ENCODE results near the gene CABCOCO1. TPM values are rescaled to one million over a fixed set of nuclear protein-coding genes. Genes with fewer than 3 reads are reported as not detected.
A peak's percentile ranks its signal among the peaks of the same experiment; 100 is the strongest.

The CABCOCO1 gene, protein sequence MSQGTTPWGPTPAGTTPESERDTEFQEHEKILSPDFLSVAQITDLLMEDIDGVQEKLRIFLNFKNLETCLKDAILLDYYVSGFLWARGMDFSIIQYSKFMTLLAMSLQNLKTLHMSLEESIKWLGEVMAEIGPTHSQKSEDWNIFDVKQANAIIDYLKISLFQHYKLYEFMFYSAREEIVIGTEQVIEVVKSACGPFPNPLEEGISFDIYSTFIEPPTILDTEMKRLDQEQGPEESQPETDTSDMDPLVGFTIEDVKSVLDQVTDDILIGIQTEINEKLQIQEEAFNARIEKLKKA
- 2.0 TPM for total RNA-seq
- 0.61 TPM for polyA plus RNA-seq

- H3K36me3 ChIP-seq (ENCODE audit: insufficient read depth) = no peaks in the 10 kb centered on the region
- no peak within 1 kb of the TSS for H3K27ac ChIP-seq (ENCODE audit: low read depth)
- no peaks in the 10 kb centered on the region for H3K4me1 ChIP-seq (ENCODE audit: insufficient read depth)
- DNase-seq (ENCODE audit: extremely low spot score) = no peak
- 2% methylated on average over 51 of the region's 51 CpGs for WGBS
- peak within 1 kb of the TSS; percentile 76 for H3K4me3 ChIP-seq (ENCODE audit: low read depth, low read length)
These were observed at the start of gene CABCOCO1 for GRCh38 chr10:61662794-61663259. CABCOCO1 (plus strand) TSS chr10:61662929; CDS start chr10:61662973, 44 bp downstream.

- H3K4me3 ChIP-seq (ENCODE audit: low read depth, low read length) = no peak overlapping the region
- 94% methylated on average over 2 of the region's 2 CpGs for WGBS
These were observed 49.1 kb upstream of the CABCOCO1 start for GRCh38 chr10:61613665-61614064.

GRCh38 chr10:61616611-61617010, 46.1 kb upstream of the CABCOCO1 start:
- H3K27ac ChIP-seq (ENCODE audit: low read depth) = no peak overlapping the region
- WGBS = 83% methylated on average over 4 of the region's 4 CpGs
- DNase-seq (ENCODE audit: extremely low spot score) = no peak
- no peak overlapping the region for H3K4me3 ChIP-seq (ENCODE audit: low read depth, low read length)
- H3K36me3 ChIP-seq (ENCODE audit: insufficient read depth) = no peaks in the 10 kb centered on the region
- no peaks in the 10 kb centered on the region for H3K4me1 ChIP-seq (ENCODE audit: insufficient read depth)

More at GRCh38 chr10:61613665-61614064, 49.1 kb upstream of the CABCOCO1 start:
- DNase-seq (ENCODE audit: extremely low spot score) = no peak
- Histone ChIP-seq H3K4me1 (ENCODE audit: insufficient read depth) (no peaks in the 10 kb centered on the region), H3K36me3 (ENCODE audit: insufficient read depth) (no peaks in the 10 kb centered on the region), H3K27ac (ENCODE audit: low read depth) (no peak overlapping the region)

GRCh38 chr10:61617180-61617579, 45.5 kb upstream of the CABCOCO1 start:
- DNase-seq (ENCODE audit: extremely low spot score) = no peak
- no peak overlapping the region for H3K27ac ChIP-seq (ENCODE audit: low read depth)
- H3K4me1 ChIP-seq (ENCODE audit: insufficient read depth) = no peaks in the 10 kb centered on the region
- no peak overlapping the region for H3K4me3 ChIP-seq (ENCODE audit: low read depth, low read length)
- H3K36me3 ChIP-seq (ENCODE audit: insufficient read depth) = no peaks in the 10 kb centered on the region

DNA sequence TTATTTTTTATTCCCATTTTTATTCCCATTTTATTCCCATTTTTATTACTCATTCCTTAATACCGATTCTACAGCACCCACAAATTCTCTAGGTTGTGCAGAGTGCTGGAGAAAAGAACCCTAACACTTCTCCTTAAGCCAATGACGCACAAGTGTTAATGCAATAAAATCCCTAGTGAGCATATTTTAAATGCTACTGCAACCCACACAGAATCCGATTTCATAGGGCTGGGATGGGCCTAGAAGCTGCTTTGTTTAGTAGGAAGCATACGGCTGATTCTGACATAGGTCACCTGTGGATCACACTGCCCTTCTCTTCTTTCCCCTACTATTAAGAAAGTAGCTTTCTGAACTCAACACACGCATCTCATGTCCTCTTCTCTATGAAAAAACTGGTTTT, 45.1 kb upstream of the CABCOCO1 start:
- WGBS = 77% methylated on average over 5 of the region's 5 CpGs
- no peak overlapping the region for H3K4me3 ChIP-seq (ENCODE audit: low read depth, low read length)
- no peaks in the 10 kb centered on the region for H3K36me3 ChIP-seq (ENCODE audit: insufficient read depth)
- no peaks in the 10 kb centered on the region for H3K4me1 ChIP-seq (ENCODE audit: insufficient read depth)
- no peak overlapping the region for H3K27ac ChIP-seq (ENCODE audit: low read depth)
- no peak for DNase-seq (ENCODE audit: extremely low spot score)

DNA sequence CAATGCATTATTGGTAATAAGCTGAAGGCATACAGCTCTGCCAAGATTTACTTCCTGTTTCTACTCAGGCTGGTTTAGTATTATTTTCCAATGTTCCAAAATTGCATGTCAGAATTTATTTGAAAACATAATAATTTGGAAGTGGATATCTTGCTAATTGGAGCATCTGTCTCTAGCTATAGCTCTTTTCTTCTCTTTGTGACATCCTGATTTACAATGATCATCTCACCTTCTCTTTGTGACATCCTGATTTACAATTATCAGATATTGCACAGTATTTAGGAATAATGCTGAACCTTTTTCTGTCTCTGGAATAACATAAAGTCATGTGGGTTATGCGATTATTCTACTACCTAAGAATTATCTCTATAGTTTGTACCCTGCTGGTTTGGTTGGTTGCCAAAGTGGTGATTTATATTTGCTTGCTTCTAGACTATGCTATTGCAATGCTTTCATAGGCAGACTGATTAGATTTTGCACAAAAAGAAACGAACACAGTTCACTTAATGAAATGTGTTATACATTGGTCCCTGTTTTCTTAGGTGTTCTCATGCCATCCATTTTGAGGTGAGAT, 44.3 kb upstream of the CABCOCO1 start:
- Histone ChIP-seq H3K4me3 (ENCODE audit: low read depth, low read length) (no peak overlapping the region), H3K36me3 (ENCODE audit: insufficient read depth) (no peaks in the 10 kb centered on the region), H3K4me1 (ENCODE audit: insufficient read depth) (no peaks in the 10 kb centered on the region), H3K27ac (ENCODE audit: low read depth) (no peak overlapping the region)
- DNase-seq (ENCODE audit: extremely low spot score) = no peak
- 48% methylated on average over 2 of the region's 2 CpGs for WGBS

- Histone ChIP-seq H3K27ac (ENCODE audit: low read depth) (no peak overlapping the region), H3K4me3 (ENCODE audit: low read depth, low read length) (no peak overlapping the region), H3K36me3 (ENCODE audit: insufficient read depth) (no peaks in the 10 kb centered on the region), H3K4me1 (ENCODE audit: insufficient read depth) (no peaks in the 10 kb centered on the region)
- no peak for DNase-seq (ENCODE audit: extremely low spot score)
These were observed 42.2 kb upstream of the CABCOCO1 start for GRCh38 chr10:61620506-61620905.

DNA sequence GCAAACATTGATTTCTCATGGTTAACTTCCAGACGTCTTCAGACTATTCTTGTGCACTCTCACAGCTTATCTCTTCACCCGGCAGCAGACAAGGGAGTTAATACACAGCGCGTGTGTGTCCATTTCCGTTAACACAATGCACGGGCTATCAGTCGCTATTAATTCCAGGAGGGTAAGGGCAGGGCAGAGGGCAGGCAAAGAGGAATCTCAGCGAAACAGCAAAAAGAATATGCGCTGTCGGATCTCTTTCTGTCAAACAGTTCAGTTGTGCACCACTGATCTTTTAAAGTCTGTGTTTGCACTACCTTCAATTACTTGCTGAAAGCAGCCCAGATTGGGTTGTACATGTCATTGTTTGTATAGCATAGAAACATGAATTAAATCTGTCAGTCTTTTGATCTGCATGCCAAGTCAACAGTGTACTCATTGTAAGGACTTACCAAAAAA, 41.1 kb upstream of the CABCOCO1 start:
- no peak for DNase-seq (ENCODE audit: extremely low spot score)
- Histone ChIP-seq H3K4me3 (ENCODE audit: low read depth, low read length) (no peak overlapping the region), H3K4me1 (ENCODE audit: insufficient read depth) (no peaks in the 10 kb centered on the region), H3K36me3 (ENCODE audit: insufficient read depth) (no peaks in the 10 kb centered on the region), H3K27ac (ENCODE audit: low read depth) (no peak overlapping the region)
- WGBS = 35% methylated on average over 10 of the region's 10 CpGs

DNA sequence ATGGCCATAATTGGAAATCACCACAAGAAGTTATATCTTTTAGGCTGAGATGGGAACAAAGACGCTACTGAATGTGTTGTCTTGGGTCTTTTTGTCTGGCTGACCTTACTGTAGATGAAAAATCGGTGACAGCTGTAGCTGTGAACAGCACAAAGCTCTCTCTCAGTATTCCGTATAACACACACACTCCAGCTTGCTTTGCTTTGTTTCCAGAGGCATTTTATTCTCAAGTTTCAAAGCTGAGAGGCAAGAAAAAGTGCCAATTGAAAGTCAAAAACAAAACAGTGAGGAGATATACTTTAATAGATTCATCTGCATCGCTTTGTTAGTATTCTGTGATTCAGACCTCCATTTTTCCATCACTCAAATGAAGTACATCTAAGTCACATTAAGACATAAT, 39.6 kb upstream of the CABCOCO1 start:
- H3K4me3 ChIP-seq (ENCODE audit: low read depth, low read length) = no peak overlapping the region
- H3K36me3 ChIP-seq (ENCODE audit: insufficient read depth) = no peaks in the 10 kb centered on the region
- DNase-seq (ENCODE audit: extremely low spot score) = no peak
- WGBS = 37% methylated on average over 4 of the region's 4 CpGs
- H3K4me1 ChIP-seq (ENCODE audit: insufficient read depth) = no peaks in the 10 kb centered on the region
- H3K27ac ChIP-seq (ENCODE audit: low read depth) = no peak overlapping the region

DNA sequence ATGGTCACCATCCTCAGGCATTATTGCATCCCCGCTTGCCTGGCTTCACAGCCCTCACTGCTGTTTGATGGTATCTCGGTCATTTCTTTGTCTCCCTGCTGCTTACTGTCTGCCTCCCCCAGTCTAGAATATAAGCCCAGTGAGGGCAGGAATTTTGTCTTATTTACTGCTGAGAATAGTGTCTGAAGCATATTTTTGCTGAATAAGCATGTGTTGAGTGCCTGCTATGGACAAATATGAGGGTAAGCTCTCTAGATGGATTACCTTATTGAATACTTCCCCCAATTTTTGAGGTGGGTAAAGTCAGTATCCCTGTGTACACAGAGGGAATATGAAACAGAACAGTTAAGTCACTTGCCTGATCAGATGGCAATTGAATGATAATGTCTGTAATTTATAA, 36.5 kb upstream of the CABCOCO1 start:
- 96% methylated on average over 2 of the region's 2 CpGs for WGBS
- no peaks in the 10 kb centered on the region for H3K4me1 ChIP-seq (ENCODE audit: insufficient read depth)
- H3K36me3 ChIP-seq (ENCODE audit: insufficient read depth) = no peaks in the 10 kb centered on the region
- H3K4me3 ChIP-seq (ENCODE audit: low read depth, low read length) = no peak overlapping the region
- H3K27ac ChIP-seq (ENCODE audit: low read depth) = no peak overlapping the region
- DNase-seq (ENCODE audit: extremely low spot score) = no peak

- Histone ChIP-seq H3K4me1 (ENCODE audit: insufficient read depth) (no peaks in the 10 kb centered on the region), H3K4me3 (ENCODE audit: low read depth, low read length) (no peak overlapping the region), H3K27ac (ENCODE audit: low read depth) (no peak overlapping the region), H3K36me3 (ENCODE audit: insufficient read depth) (no peaks in the 10 kb centered on the region)
- no peak for DNase-seq (ENCODE audit: extremely low spot score)
- WGBS = 92% methylated on average over 5 of the region's 5 CpGs
These were observed 35.5 kb upstream of the CABCOCO1 start for GRCh38 chr10:61627266-61627665.

GRCh38 chr10:61628151-61628874, 34.4 kb upstream of the CABCOCO1 start:
- 43% methylated on average over 3 of the region's 3 CpGs for WGBS
- DNase-seq (ENCODE audit: extremely low spot score) = no peak
- Histone ChIP-seq H3K27ac (ENCODE audit: low read depth) (no peak overlapping the region), H3K4me3 (ENCODE audit: low read depth, low read length) (no peak overlapping the region), H3K4me1 (ENCODE audit: insufficient read depth) (no peaks in the 10 kb centered on the region), H3K36me3 (ENCODE audit: insufficient read depth) (no peaks in the 10 kb centered on the region)

DNA sequence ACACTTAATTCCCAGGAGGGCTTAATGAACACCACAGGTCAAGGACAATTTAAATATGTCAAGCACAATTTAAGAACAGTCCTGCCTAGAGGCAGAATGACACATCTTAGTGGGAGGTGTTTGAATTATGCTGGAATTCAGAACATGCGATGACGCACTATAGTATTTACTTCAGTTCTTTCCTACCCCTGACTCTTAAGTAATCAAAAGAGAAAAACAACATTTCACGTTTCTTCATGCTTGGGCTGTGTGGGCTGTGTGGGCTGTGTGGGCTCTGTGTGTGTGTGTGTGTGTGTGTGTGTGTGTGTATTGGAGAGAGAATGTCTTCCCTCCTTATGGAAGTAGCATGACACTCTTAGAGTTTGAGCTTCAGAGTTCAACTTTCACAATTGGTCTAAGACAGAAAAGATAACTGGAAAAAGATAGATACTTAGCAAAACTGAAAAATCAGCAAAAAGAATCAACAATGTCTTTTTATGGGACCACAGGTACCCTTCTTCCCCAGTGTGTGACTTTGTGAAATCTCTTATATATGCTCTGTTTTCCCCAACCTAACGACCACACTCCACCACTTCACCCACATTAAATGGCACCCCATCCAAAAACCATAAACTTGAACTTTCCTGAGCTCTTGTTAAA, 33.7 kb upstream of the CABCOCO1 start:
- 65% methylated on average over 4 of the region's 4 CpGs for WGBS
- Histone ChIP-seq H3K27ac (ENCODE audit: low read depth) (no peak overlapping the region), H3K4me1 (ENCODE audit: insufficient read depth) (no peaks in the 10 kb centered on the region), H3K36me3 (ENCODE audit: insufficient read depth) (no peaks in the 10 kb centered on the region), H3K4me3 (ENCODE audit: low read depth, low read length) (no peak overlapping the region)
- DNase-seq (ENCODE audit: extremely low spot score) = no peak

Data from urinary bladder (tissue), 4 donors.